Nephron (organoid): ENCODE results near the gene FAM222B.

Source experiments
- H3K27ac Mint-ChIP-seq, 3 experiments: 2 replicates each; pipeline ENCODE4 v1.8.0; 2020; ENCODE audit warnings: mixed read lengths in 3 of 3, mild to moderate bottlenecking in 2 of 3, moderate library complexity in 1 of 3
- H3K27me3 Mint-ChIP-seq: 2 replicates; pipeline ENCODE4 v1.8.0; 2021; ENCODE audit warnings: low read depth, mild to moderate bottlenecking, moderate library complexity, mixed read lengths
- H3K36me3 Mint-ChIP-seq: 2 replicates; pipeline ENCODE4 v1.8.0; 2020; ENCODE audit warnings: low read depth, mixed read lengths
- H3K4me1 Mint-ChIP-seq: 2 replicates; pipeline ENCODE4 v1.8.0; 2020; ENCODE audit warnings: mixed read lengths
- H3K4me3 Mint-ChIP-seq, 3 experiments: 2 replicates each; pipeline ENCODE4 v1.8.0; 2020; ENCODE audit warnings: mild to moderate bottlenecking in 3 of 3, mixed read lengths in 3 of 3, moderate library complexity in 2 of 3
- H3K9me3 Mint-ChIP-seq: 2 replicates; pipeline ENCODE4 v1.8.0; 2020; ENCODE audit warnings: mixed read lengths
- CTCF ChIP-seq, 3 experiments: fragments of 200-600 bp; sonication (generic); IDR thresholded peaks; one replicate each; pipeline ENCODE4 v1.5.0; 2021; ENCODE audit warnings: antibody characterized with exemption in 3 of 3; ENCODE audit not compliant: unreplicated experiment in 3 of 3

Gene FAM222B

GRCh38 chr17:28745786-28746411 lies 96.7 kb downstream of the FAM222B start:
- H3K27ac Mint-ChIP-seq: peak overlapping the region; percentile 95 to 100 (median 99)
- H3K4me3 Mint-ChIP-seq: peak overlapping the region; percentile 97 to 99 (median 98)
- peaks cover 34% of the 10 kb centered on the region for H3K4me1 Mint-ChIP-seq
- TF ChIP-seq CTCF (IDR thresholded peaks at IDR 0.05; ENCODE audit: unreplicated experiment in 3 of 3): no peak
- H3K9me3 Mint-ChIP-seq: no peaks in the 10 kb centered on the region
- H3K27me3 Mint-ChIP-seq: no peaks in the 10 kb centered on the region
- H3K36me3 Mint-ChIP-seq: peaks cover 31% of the 10 kb centered on the region

DNA sequence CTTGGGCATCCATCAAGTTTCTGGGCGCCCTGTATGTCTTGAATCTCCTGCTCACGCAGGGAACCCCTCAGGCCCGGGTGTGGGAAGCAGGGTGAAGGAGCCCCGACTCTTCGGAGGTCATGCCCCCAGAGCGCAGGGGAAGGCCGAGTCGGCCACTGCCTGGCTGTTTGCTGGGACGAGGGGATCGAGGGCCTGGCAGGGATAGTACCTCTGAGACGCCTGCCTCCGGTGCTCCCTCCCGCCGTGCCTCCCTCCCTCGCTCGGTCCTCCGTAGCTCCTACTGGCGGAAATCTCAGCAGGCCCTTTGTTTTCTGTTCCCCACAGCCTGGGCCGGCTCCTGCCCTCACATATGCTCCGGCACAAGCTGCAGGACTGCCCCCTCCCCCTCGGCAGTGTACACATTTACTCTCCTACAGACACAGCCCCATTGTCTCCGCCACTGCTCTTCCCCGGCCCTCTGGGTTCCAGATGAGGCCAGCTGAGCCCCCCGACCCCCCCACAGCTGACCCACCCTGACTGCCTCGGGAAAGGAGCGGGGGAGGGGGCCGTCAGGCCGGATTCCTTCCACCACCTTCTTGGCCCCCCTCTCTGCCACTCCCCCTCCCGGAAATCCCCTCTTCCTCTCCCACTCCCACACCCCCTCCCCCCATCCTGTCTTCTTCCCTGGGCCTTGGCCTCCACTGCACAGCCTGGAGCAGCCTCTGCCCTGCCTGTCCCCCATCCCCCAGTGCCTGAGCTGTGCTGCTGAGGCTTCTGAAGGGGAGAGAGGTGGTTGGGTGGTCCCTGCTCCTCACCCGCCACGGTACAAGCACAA lies 97.4 kb downstream of the FAM222B start:
- no peaks in the 10 kb centered on the region for H3K9me3 Mint-ChIP-seq
- H3K27me3 Mint-ChIP-seq: no peaks in the 10 kb centered on the region
- H3K4me1 Mint-ChIP-seq: peaks cover 31% of the 10 kb centered on the region
- H3K27ac Mint-ChIP-seq: peak overlapping the region; percentile 95 to 100 (median 99)
- H3K4me3 Mint-ChIP-seq: peak overlapping the region; percentile 97 to 99 (median 98)
- TF ChIP-seq CTCF (IDR thresholded peaks at IDR 0.05; ENCODE audit: unreplicated experiment in 3 of 3): no peak
- H3K36me3 Mint-ChIP-seq: peaks cover 24% of the 10 kb centered on the region

GRCh38 chr17:28744104-28744971 lies 98.3 kb downstream of the FAM222B start:
- peak overlapping the region; percentile 95 to 100 (median 99) for H3K27ac Mint-ChIP-seq
- H3K27me3 Mint-ChIP-seq: no peaks in the 10 kb centered on the region
- H3K4me1 Mint-ChIP-seq: peaks cover 28% of the 10 kb centered on the region
- TF ChIP-seq CTCF (IDR thresholded peaks at IDR 0.05; ENCODE audit: unreplicated experiment in 3 of 3): no peak
- no peaks in the 10 kb centered on the region for H3K9me3 Mint-ChIP-seq
- peak overlapping the region; percentile 97 to 99 (median 98) for H3K4me3 Mint-ChIP-seq
- H3K36me3 Mint-ChIP-seq: peaks cover 21% of the 10 kb centered on the region

DNA sequence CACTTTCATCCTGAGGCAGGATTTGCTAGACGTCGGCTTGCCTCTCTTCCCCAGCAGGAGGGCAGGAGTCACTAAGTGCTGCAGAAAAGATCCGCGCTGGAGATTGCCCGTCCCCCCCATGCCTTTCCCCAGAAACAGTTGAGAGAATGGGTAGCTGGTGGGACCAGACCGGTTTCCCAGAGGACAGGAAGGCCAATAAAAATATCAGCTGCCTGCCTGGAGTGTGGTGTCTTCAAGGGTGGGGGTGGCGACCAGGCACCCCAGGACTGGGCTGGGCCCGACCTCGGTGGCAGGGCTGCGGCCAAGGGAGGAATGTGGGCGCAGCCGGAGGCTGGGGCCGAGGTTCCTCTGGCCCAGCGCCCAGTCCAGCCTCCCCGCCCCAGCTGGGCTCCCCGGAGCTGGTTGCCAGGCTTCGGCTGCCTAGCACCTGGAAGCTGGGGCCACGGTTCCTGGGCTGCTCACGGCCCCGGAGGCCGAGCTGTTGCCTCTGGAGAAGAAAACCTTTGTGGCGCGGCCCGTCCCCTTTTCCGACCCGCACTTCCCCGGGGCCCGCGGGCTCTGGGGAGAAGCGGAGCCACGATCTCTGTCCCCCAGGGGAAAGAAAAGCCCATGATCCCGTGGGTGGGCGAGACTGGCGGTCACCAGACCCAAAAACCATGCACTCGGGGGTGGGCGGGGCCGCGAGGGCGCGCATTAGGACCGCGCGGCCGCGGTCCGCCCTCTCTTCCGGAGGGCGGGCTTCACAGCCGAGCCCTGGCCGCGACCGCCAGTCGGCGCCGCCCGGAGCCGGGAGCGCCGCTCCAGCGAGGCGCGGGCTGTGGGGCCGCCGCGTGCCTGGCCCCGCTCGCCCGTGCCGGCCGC lies 99.1 kb downstream of the FAM222B start, which contains the start of gene TRAF4:
Gene TRAF4, plus strand, starts transcription at position 769 of the 861 bp plus-strand sequence. CDS start 102 bp downstream, outside the sequence.
- Mint-ChIP-seq H3K9me3 (no peaks in the 10 kb centered on the region), H3K27ac (peak within 1 kb of the TSS; percentile 95 to 100 (median 99)), H3K4me3 (peak within 1 kb of the TSS; percentile 97 to 99 (median 98)), H3K27me3 (no peaks in the 10 kb centered on the region), H3K36me3 (peaks cover 14% of the 10 kb centered on the region), H3K4me1 (peaks cover 22% of the 10 kb centered on the region)
- no peak for TF ChIP-seq CTCF (IDR thresholded peaks at IDR 0.05; ENCODE audit: unreplicated experiment in 3 of 3)
